Measurements from ENCODE around the gene PTPN6. TPM values are rescaled to one million over a fixed set of nuclear protein-coding genes. Genes with fewer than 3 reads are reported as not detected.
A peak's percentile ranks its signal among the peaks of the same experiment; 100 is the strongest.

The PTPN6 gene
- total and polyA plus RNA-seq, 2 of the 4 experiments (the other 2 are of a cell fraction): under 0.01 to 0.14 TPM

DNA sequence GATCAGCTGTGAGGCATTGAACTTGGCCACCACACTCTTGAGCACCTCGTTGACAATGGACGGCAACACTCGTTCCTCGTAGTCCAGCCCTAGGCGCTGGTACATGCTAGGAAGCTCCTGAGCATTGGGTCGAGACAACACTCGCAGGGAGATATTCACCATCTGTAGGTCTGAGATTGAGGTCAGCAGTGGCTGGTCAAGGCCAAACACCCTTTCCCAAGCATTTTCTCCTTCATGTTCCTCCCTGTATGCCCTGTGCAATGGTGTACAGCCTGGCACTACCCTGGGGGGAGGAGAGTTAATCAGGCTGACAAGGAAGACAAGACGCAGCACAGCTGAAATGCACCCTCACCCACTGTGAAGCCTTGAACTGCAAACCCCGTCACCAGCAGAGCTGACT, 17.3 kb downstream of the PTPN6 start:
- Histone ChIP-seq H2AK5ac (ENCODE audit: low read depth, low read length) (no peak overlapping the region; the same call in 1 of the 2 replicates), H3K27me3 (ENCODE audit: control insufficient read depth, insufficient read depth, low read length) (no peaks in the 10 kb centered on the region), H2BK15ac (ENCODE audit: low read depth, low read length) (no peak overlapping the region), H3K14ac (replicated peaks; ENCODE audit: low read depth, low read length) (no peak overlapping the region), H3K9ac (ENCODE audit: low read depth, low read length) (no peak overlapping the region), H3K4ac (ENCODE audit: low read depth, low read length) (no peak overlapping the region), H2BK20ac (ENCODE audit: low read depth, low read length) (no peak overlapping the region), H2AK9ac (replicated peaks; ENCODE audit: low read depth, low read length, poor library complexity) (no peak overlapping the region), H4K20me1 (ENCODE audit: insufficient read depth, low read length) (no peaks in the 10 kb centered on the region), H3K79me1 (ENCODE audit: low read depth in 1 of 2, low read length in 2 of 2) (peaks cover 20 to 55% of the 10 kb centered on the region in 2 experiments), H3K4me3 (ENCODE audit: insufficient read depth, low read depth, low read length) (no peak overlapping the region), H4K8ac (ENCODE audit: low read depth in 2 of 2, low read length in 2 of 2) (no peak overlapping the region), H3K4me1 (ENCODE audit: control insufficient read depth, insufficient read depth, low read length) (peaks cover 4% of the 10 kb centered on the region), H3K56ac (ENCODE audit: extremely low read depth, insufficient read depth, low read length) (no peak overlapping the region), H3K36me3 (ENCODE audit: control insufficient read depth, insufficient read depth, low read length) (peaks cover 38% of the 10 kb centered on the region), H3K9me1 (ENCODE audit: insufficient read depth, low read length) (no peaks in the 10 kb centered on the region), H2BK120ac (ENCODE audit: low read depth, low read length) (no peak overlapping the region), H2BK5ac (ENCODE audit: low read depth, low read length, poor library complexity, severe bottlenecking) (no peak overlapping the region), H4K91ac (ENCODE audit: insufficient read depth, low read depth, low read length) (no peak overlapping the region), H3K18ac (ENCODE audit: low read depth, low read length) (no peak overlapping the region), H3K27ac (ENCODE audit: insufficient read depth, low read length) (no peak overlapping the region), H2AFZ (replicated peaks; ENCODE audit: low read length, poor library complexity) (no peak overlapping the region), H3K4me2 (ENCODE audit: low read depth, low read length) (no peak overlapping the region), H3K9me3 (ENCODE audit: control insufficient read depth, insufficient read depth, low read length) (no peaks in the 10 kb centered on the region), H3K23ac (ENCODE audit: low read depth, low read length) (0 out of 2 replicates have a peak overlapping the region, but pooled peaks have one; percentile 75), H4K5ac (ENCODE audit: low read depth, low read length) (no peak overlapping the region)
- intact Hi-C loops (cut with micrococcal nuclease): no loop called here
- dilution Hi-C loops (cut with HindIII; ENCODE audit: low sequenced_read_pairs, unreplicated experiment): no loop called here
- ATAC-seq (ENCODE audit: low read depth) (no peak), DNase-seq (no peak)
- BruUV-seq (replicated peaks): no TSS peak
- WGBS, 2 experiments (ENCODE audit: extremely low coverage in 2 of 2, insufficient read length in 1 of 2): 100% methylated on average over 3 of the region's 9 CpGs; no CpG with 5 or more reads in 1 of the 2 experiments
- in situ Hi-C loops (cut with MboI; ENCODE audit: low sequenced_read_pairs): no loop called here
- POLR2A ChIA-PET (ENCODE audit: unreplicated experiment): no interaction called here
- TF ChIP-seq, protein P1, sequence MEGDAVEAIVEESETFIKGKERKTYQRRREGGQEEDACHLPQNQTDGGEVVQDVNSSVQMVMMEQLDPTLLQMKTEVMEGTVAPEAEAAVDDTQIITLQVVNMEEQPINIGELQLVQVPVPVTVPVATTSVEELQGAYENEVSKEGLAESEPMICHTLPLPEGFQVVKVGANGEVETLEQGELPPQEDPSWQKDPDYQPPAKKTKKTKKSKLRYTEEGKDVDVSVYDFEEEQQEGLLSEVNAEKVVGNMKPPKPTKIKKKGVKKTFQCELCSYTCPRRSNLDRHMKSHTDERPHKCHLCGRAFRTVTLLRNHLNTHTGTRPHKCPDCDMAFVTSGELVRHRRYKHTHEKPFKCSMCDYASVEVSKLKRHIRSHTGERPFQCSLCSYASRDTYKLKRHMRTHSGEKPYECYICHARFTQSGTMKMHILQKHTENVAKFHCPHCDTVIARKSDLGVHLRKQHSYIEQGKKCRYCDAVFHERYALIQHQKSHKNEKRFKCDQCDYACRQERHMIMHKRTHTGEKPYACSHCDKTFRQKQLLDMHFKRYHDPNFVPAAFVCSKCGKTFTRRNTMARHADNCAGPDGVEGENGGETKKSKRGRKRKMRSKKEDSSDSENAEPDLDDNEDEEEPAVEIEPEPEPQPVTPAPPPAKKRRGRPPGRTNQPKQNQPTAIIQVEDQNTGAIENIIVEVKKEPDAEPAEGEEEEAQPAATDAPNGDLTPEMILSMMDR (conservative IDR thresholded peaks at IDR 0.05; ENCODE audit: low read depth, low read length): no peak
- CTCF ChIA-PET: interaction anchor here (0.5 kb wide), 1 partner anchor 70 kb away, joined by 3 read pairs; no protein-coding TSS in a partner anchor
